Activated T-cell treated with anti-CD3 and anti-CD28 coated beads, Interleukin-2, amount 50 U/mL, for 4 hours (primary cell): Measurements from ENCODE around the gene LFNG. TPM values are rescaled to one million over a fixed set of nuclear protein-coding genes. Genes with fewer than 3 reads are reported as not detected.
A peak's percentile ranks its signal among the peaks of the same experiment; 100 is the strongest.

ENCODE experiments used
- ATAC-seq, 2 donors: fragments of 200-7000 bp; cut with Tn5 transposase; one replicate each; pipeline ENCODE4 v1.10.0; 2021
- DNase-seq: peaks from one replicate; pipeline ENCODE4 v3.0.0-alpha.2; 2020
- H3K27me3 Mint-ChIP-seq: one replicate; pipeline ENCODE4 v1.8.0; 2021; ENCODE audit warnings: low read depth, mixed read lengths
- H3K36me3 Mint-ChIP-seq: one replicate; pipeline ENCODE4 v1.8.0; 2022; ENCODE audit warnings: mixed read lengths; ENCODE audit not compliant: insufficient read depth
- H3K4me1 Mint-ChIP-seq: one replicate; pipeline ENCODE4 v1.8.0; 2021; ENCODE audit warnings: low read depth, mixed read lengths
- H3K4me3 Mint-ChIP-seq: one replicate; pipeline ENCODE4 v1.8.0; 2021; ENCODE audit warnings: mild to moderate bottlenecking, moderate library complexity, mixed read lengths
- H3K9me3 Mint-ChIP-seq: one replicate; pipeline ENCODE4 v1.8.0; 2021; ENCODE audit warnings: mixed read lengths
- total RNA-seq, 3 donors: library from RNA; stranded (reverse); gene quantifications; one replicate each; pipeline ENCODE4 v1.2.1, GENCODE V29; 2021

The LFNG gene
- total RNA-seq = 10 to 100 TPM; 16.1 to 17.7 (median 17.7) TPM

GRCh38 chr7:2519119-2519930, at the start of gene LFNG:
LFNG (plus strand) TSS chr7:2519774; CDS start chr7:2519862, 88 bp downstream.
- DNase-seq = peak; percentile 81
- Mint-ChIP-seq H3K27me3 (no peaks in the 10 kb centered on the region), H3K9me3 (no peaks in the 10 kb centered on the region), H3K4me1 (peaks cover 36% of the 10 kb centered on the region), H3K36me3 (no peaks in the 10 kb centered on the region), H3K4me3 (peak within 1 kb of the TSS; percentile 90)
- peak; percentile 80 to 81 for ATAC-seq

DNA sequence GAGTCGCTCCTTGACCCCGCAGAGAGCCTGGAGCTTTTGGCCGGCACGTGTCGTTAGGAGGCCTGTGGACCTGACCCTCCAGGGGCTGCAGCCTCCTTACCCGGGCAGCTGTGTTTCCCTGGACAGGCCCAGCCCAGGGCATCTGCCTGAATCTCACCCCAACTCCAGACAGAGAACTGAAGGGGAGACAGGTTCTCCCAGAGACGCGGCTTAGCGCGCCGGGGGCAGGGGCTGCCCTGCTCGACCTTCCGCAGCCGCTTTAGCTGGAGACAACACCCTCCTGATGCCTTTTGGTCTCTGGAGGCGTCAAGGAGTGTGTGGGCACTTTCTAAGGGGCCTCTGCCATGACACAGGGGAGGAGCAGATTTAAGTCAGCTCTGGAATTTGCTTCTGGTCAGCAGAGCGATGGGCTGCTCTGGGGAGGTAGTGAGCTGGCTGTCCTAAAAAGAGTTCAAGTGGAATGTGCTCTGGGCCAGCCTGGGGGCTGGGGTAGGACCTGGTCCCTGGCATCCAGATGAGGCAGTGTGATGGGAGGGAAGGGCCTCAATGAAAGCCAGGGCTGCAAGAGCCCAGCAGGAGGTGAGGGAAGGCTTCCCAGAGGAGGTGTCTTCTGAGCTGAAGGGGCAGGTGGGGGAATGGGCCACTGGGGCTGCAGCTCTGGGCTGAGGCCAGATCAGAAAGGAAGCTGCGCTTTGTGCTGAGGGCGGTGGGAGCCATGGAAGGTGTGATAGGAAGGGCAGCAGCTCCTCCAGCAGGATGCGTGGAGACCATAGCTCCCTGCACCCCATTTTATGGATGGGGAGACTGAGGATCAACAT, 49.2 kb upstream of the LFNG start:
- H3K27me3 Mint-ChIP-seq = peaks cover 2% of the 10 kb centered on the region
- DNase-seq = no peak
- no peaks in the 10 kb centered on the region for H3K36me3 Mint-ChIP-seq
- H3K9me3 Mint-ChIP-seq = no peaks in the 10 kb centered on the region
- no peak overlapping the region for H3K4me3 Mint-ChIP-seq
- peaks cover 4% of the 10 kb centered on the region for H3K4me1 Mint-ChIP-seq
- ATAC-seq = no peak

- Mint-ChIP-seq H3K4me3 (no peak overlapping the region), H3K36me3 (no peaks in the 10 kb centered on the region), H3K4me1 (peaks cover 4% of the 10 kb centered on the region), H3K27me3 (peaks cover 2% of the 10 kb centered on the region), H3K9me3 (no peaks in the 10 kb centered on the region)
- ATAC-seq = no peak
- DNase-seq = no peak
Measured at GRCh38 chr7:2471022-2471329, 48.6 kb upstream of the LFNG start.

- Mint-ChIP-seq H3K4me3 (no peak overlapping the region), H3K9me3 (no peaks in the 10 kb centered on the region), H3K4me1 (peaks cover 4% of the 10 kb centered on the region), H3K36me3 (no peaks in the 10 kb centered on the region), H3K27me3 (peaks cover 2% of the 10 kb centered on the region)
- ATAC-seq (no peak), DNase-seq (no peak)
Measured at GRCh38 chr7:2471396-2471795, 48.2 kb upstream of the LFNG start.

DNA sequence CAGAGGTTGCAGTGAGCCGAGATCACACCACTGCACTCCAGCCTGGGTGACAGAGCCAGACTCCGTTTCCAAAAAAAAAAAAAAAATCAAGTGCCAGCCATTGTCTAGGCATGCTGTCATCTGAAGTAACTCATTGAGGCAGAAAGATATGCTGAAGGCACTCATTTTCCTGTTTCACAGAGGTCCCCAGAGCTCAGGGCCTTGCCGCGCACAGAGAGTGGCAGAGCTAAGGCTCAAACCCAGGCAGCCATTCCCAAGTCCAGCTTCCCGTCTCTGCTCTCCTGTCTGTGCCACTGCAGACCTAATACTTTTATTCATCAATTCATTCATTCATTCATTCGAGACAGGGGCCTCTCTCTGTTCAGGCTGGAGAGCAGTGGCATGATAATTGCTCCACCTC, 46.8 kb upstream of the LFNG start:
- peaks cover 4% of the 10 kb centered on the region for H3K4me1 Mint-ChIP-seq
- ATAC-seq (no peak), DNase-seq (no peak)
- no peak overlapping the region for H3K4me3 Mint-ChIP-seq
- H3K36me3 Mint-ChIP-seq = no peaks in the 10 kb centered on the region
- no peaks in the 10 kb centered on the region for H3K9me3 Mint-ChIP-seq
- H3K27me3 Mint-ChIP-seq = peaks cover 2% of the 10 kb centered on the region

DNA sequence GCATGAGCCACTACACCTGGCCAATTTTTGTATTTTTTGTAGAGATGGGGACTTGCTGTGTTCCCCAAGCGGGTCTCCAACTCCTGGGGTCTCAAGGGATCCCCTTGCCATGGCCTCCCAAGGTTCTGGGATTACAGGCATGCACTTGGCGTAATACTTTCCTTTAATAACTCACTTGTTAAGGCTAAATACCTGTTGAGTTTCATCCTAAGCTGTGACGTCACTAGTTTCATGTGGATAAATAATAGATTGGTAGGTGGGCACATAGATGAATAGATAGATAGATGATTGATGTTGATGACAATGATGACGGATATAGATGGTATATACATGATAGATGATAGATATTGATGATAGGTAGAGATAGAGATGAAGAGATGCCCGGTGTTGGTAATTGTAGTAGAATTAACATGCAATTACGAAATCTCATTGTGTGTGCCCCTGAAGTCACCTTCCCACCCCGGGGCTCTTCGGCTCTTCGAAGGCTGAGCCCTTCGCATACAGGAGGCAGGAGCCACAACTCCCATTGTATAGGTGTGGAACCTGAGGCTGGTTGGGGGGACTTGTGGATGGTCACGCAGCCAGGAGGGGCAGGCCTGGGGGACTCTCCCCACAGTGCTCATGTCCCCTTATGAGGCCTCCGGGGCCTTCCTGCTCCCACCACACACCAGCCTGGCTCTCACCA, 45.9 kb upstream of the LFNG start:
- peaks cover 4% of the 10 kb centered on the region for H3K4me1 Mint-ChIP-seq
- no peak overlapping the region for H3K4me3 Mint-ChIP-seq
- H3K36me3 Mint-ChIP-seq = no peaks in the 10 kb centered on the region
- no peaks in the 10 kb centered on the region for H3K9me3 Mint-ChIP-seq
- ATAC-seq = no peak
- H3K27me3 Mint-ChIP-seq = peaks cover 2% of the 10 kb centered on the region
- no peak for DNase-seq

- ATAC-seq (no peak), DNase-seq (no peak)
- Mint-ChIP-seq H3K4me1 (no peaks in the 10 kb centered on the region), H3K4me3 (no peak overlapping the region), H3K27me3 (no peaks in the 10 kb centered on the region), H3K9me3 (no peaks in the 10 kb centered on the region), H3K36me3 (no peaks in the 10 kb centered on the region)
Measured at GRCh38 chr7:2474224-2474623, 45.4 kb upstream of the LFNG start.

- H3K27me3 Mint-ChIP-seq = no peaks in the 10 kb centered on the region
Measured at GRCh38 chr7:2474813-2475677, 44.5 kb upstream of the LFNG start.

GRCh38 chr7:2475678-2476015, 43.9 kb upstream of the LFNG start:
- DNase-seq (no peak), ATAC-seq (no peak)
- no peaks in the 10 kb centered on the region for H3K4me1 Mint-ChIP-seq

More at GRCh38 chr7:2474813-2475677, 44.5 kb upstream of the LFNG start:
- DNase-seq = no peak
- no peak overlapping the region for H3K4me3 Mint-ChIP-seq
- H3K4me1 Mint-ChIP-seq = no peaks in the 10 kb centered on the region
- H3K36me3 Mint-ChIP-seq = no peaks in the 10 kb centered on the region
- no peak for ATAC-seq
- no peaks in the 10 kb centered on the region for H3K9me3 Mint-ChIP-seq

DNA sequence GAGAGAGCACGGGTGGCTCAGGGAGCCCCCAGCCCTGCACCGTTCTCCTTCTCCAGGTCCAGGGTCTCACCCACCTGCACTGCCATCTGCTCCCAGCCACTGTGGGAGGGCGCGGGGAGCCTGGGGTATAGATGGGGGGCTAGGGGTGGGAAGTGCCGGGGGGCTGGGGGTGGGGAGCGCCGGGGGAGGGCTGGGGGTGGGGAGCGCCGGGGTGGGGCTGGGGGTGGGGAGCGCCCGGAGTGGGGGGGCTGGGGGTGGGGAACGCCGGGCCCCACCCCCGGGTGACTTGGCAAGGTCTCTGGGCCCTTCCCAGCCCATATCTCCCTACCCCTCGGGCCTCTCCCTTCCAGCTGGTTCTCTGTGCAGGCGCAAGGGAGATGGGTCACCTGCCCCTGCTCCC, 43.3 kb upstream of the LFNG start, which contains the start of gene GRIFIN:
TSS of gene GRIFIN (minus strand) at position 101 of the 400 bp plus-strand sequence. CDS start at position 86, 15 bp downstream.
- H3K36me3 Mint-ChIP-seq = no peaks in the 10 kb centered on the region
- H3K27me3 Mint-ChIP-seq = no peaks in the 10 kb centered on the region
- no peaks in the 10 kb centered on the region for H3K9me3 Mint-ChIP-seq
- ATAC-seq (no peak), DNase-seq (no peak)
- no peaks in the 10 kb centered on the region for H3K4me1 Mint-ChIP-seq
- no peak within 1 kb of the TSS for H3K4me3 Mint-ChIP-seq

More at GRCh38 chr7:2475678-2476015, 43.9 kb upstream of the LFNG start:
- H3K4me3 Mint-ChIP-seq = no peak overlapping the region
- H3K9me3 Mint-ChIP-seq = no peaks in the 10 kb centered on the region
- H3K27me3 Mint-ChIP-seq = no peaks in the 10 kb centered on the region
- H3K36me3 Mint-ChIP-seq = no peaks in the 10 kb centered on the region

DNA sequence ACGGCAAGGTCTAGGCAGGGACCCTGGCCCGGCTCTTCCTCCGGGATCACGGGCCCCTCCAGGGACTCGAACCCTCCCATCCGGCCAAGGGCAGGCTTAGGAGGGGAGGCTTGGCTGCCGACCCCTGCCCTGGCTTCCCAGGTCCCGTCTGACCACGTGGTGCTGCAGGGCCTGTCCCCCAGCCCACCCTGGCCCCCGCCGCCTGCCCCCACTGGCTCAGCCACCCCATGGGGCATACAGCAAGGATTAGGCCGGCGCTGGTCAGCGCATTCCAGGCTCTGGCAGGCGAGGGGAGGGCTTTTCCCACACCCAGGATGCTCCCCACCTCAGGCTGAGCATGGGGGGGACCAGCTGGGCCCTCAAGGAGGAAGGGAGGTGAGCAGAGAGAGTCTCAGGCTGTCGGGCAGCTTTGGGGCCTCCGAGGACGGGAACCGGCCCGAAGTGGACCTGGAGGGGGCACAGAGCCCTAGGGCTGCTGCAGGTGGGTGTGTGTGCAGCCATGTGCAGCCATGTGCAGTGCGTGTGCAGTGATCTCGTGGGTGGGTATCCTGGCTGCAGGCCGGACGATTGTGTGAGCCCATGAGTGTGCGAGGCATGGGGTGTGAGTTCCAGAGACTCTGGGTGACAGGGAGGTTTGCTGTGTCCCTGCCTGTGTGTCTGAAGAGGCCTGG, 42.7 kb upstream of the LFNG start:
- no peak overlapping the region for H3K4me3 Mint-ChIP-seq
- H3K4me1 Mint-ChIP-seq = no peaks in the 10 kb centered on the region
- H3K27me3 Mint-ChIP-seq = no peaks in the 10 kb centered on the region
- no peaks in the 10 kb centered on the region for H3K9me3 Mint-ChIP-seq
- no peaks in the 10 kb centered on the region for H3K36me3 Mint-ChIP-seq
- ATAC-seq (no peak), DNase-seq (no peak)

GRCh38 chr7:2477447-2478398, 41.9 kb upstream of the LFNG start:
- Mint-ChIP-seq H3K4me3 (no peak overlapping the region), H3K36me3 (no peaks in the 10 kb centered on the region), H3K27me3 (no peaks in the 10 kb centered on the region), H3K4me1 (no peaks in the 10 kb centered on the region), H3K9me3 (peaks cover 2% of the 10 kb centered on the region)
- DNase-seq = peak; percentile 44
- ATAC-seq = peak; percentile 93 to 95
